K562 (cell line): ENCODE data around the gene RSAD1. TPM values are rescaled to one million over a fixed set of nuclear protein-coding genes. Genes with fewer than 3 reads are reported as not detected.

Experiments used
- ATAC-seq: fragments of 200-7000 bp; cut with Tn5 transposase; 3 replicates; pipeline ENCODE4 v1.9.1; 2020; ENCODE audit warnings: moderate library complexity
- BruUV-seq: library from RNA; stranded (reverse); fragments of 400-500 nt; replicated peaks from 2 replicates; lab custom pipeline; 2021; lab: Mats Ljungman, UMichigan
- CTCF ChIA-PET: fragments of 300-600 bp; formaldehyde crosslinking; extraction: SDS; loops from one replicate; lab custom pipeline; 2021; ENCODE audit warnings: low intra/inter-chr PET ratio; lab: Yijun Ruan, JAX
- POLR2A ChIA-PET: fragments of 300-600, 350-650 bp; sonication (Branson Sonifier 250); formaldehyde crosslinking; extraction: SDS; loops from one replicate; lab custom pipeline; 2021; ENCODE audit warnings: antibody characterized with exemption, inconsistent platforms; lab: Yijun Ruan, JAX
- DNase-seq, 4 experiments: peaks; one replicate each; pipeline versions ENCODE4 v3.0.0 to v3.0.0-alpha.2; 2011 to 2018; ENCODE audit warnings: low spot score in 3 of 4, mixed read lengths in 3 of 4; ENCODE audit errors: extremely low read depth in 1 of 4
- FAIRE-seq: peaks from 2 replicates; lab custom pipeline; 2011; peaks lifted over from hg19 to GRCh38; lab: Jason Lieb, UNC
- H2AFZ ChIP-seq: 2 replicates; pipeline ENCODE4 v1.6.0; 2011; ENCODE audit warnings: low read depth, low read length, control low read depth, inconsistent platforms
- H3K27ac ChIP-seq: fragments of 200-600 bp; 3 replicates; pipeline ENCODE4 v1.8.0; 2011; ENCODE audit warnings: low read depth, mild to moderate bottlenecking, control low read depth, inconsistent platforms, low read length, moderate library complexity, mixed read lengths; ENCODE audit errors: extremely low read depth
- H3K27me3 ChIP-seq, 2 experiments: fragments of 300-600 bp in 1 of 2; 2 replicates in 1 of 2; 3 replicates in 1 of 2; pipeline versions ENCODE4 v1.6.0 to v1.8.0; 2011; ENCODE audit warnings: inconsistent platforms in 2 of 2, low read length in 2 of 2, mild to moderate bottlenecking in 1 of 2, mixed read lengths in 1 of 2, moderate library complexity in 1 of 2; ENCODE audit not compliant: control insufficient read depth in 2 of 2, insufficient read depth in 2 of 2
- H3K36me3 ChIP-seq: fragments of 300-600 bp; 3 replicates; pipeline ENCODE4 v1.8.0; 2011; ENCODE audit warnings: mild to moderate bottlenecking, low read length, inconsistent platforms; ENCODE audit not compliant: control insufficient read depth, insufficient read depth
- H3K4me1 ChIP-seq, 2 experiments: fragments of 200-600 bp in 1 of 2; replicated peaks in 1 of 2; 2 replicates in 1 of 2; 3 replicates in 1 of 2; pipeline versions ENCODE4 v1.5.1 to v1.8.0; 2011; ENCODE audit warnings: inconsistent platforms in 2 of 2, low read length in 2 of 2, mild to moderate bottlenecking in 1 of 2, mixed read lengths in 1 of 2, moderate library complexity in 1 of 2; ENCODE audit not compliant: control insufficient read depth in 2 of 2, insufficient read depth in 2 of 2
- H3K4me2 ChIP-seq: 2 replicates; pipeline ENCODE4 v1.6.1; 2011; ENCODE audit warnings: low read length, control low read depth, inconsistent platforms, mixed read lengths; ENCODE audit not compliant: insufficient read depth
- H3K4me3 ChIP-seq: fragments of 200-600 bp; sonication (generic), shearing (Covaris generic); 2 replicates; pipeline ENCODE4 v1.5.1; 2016; ENCODE audit warnings: control low read depth, inconsistent platforms
- H3K79me2 ChIP-seq: fragments of 200-600 bp; 3 replicates; pipeline ENCODE4 v1.8.0; 2011; ENCODE audit warnings: low read length, inconsistent platforms; ENCODE audit not compliant: control insufficient read depth, insufficient read depth
- H3K9ac ChIP-seq, 2 experiments: 2 replicates each; pipeline versions ENCODE4 v1.6.0 to v1.6.1; 2011; ENCODE audit warnings: low read depth in 2 of 2, low read length in 2 of 2, control low read depth in 1 of 2, inconsistent platforms in 1 of 2, mild to moderate bottlenecking in 1 of 2, mixed read lengths in 1 of 2; ENCODE audit not compliant: insufficient read depth in 1 of 2
- H3K9me1 ChIP-seq: one replicate; pipeline ENCODE4 v1.6.0; 2011; ENCODE audit warnings: inconsistent platforms, mild to moderate bottlenecking, low read length, moderate library complexity; ENCODE audit not compliant: control insufficient read depth, insufficient read depth
- H3K9me3 ChIP-seq: replicated peaks from 2 replicates; pipeline ENCODE4 v1.5.1; 2011; ENCODE audit warnings: low read depth, low read length, inconsistent platforms; ENCODE audit not compliant: control insufficient read depth, insufficient read depth
- H4K20me1 ChIP-seq: replicated peaks from 2 replicates; pipeline ENCODE4 v1.6.1; 2011; ENCODE audit warnings: low read length, inconsistent platforms, mixed read lengths; ENCODE audit not compliant: control insufficient read depth, insufficient read depth
- ADNP ChIP-seq: fragments of 200-800 bp; sonication (Bioruptor generic); IDR thresholded peaks from 2 replicates; pipeline ENCODE4 v1.6.1; 2016; ENCODE audit warnings: missing genetic modification characterization, missing compliant biosample characterization
- ATF6 ChIP-seq: sonication (generic); formaldehyde crosslinking; IDR thresholded peaks from 2 replicates; pipeline ENCODE4 v1.4.0; 2020; ENCODE audit warnings: mild to moderate bottlenecking, missing genetic modification reagents
- ID3 ChIP-seq, 2 experiments: fragments of 250-450 bp in 1 of 2; fragments of 450-650 bp in 1 of 2; sonication (Bioruptor Pico) in 1 of 2; IDR thresholded peaks; 2 replicates each; pipeline versions ENCODE4 v1.6.1 to v1.8.0; 2016 to 2021; ENCODE audit warnings: mild to moderate bottlenecking in 2 of 2, moderate library complexity in 2 of 2, missing compliant biosample characterization in 1 of 2, missing genetic modification characterization in 1 of 2
- TAF9B ChIP-seq: fragments of 450-650 bp; IDR thresholded peaks from 2 replicates; pipeline ENCODE4 v1.6.1; 2018; ENCODE audit warnings: mild to moderate bottlenecking; ENCODE audit not compliant: partially characterized antibody
- U2AF1 ChIP-seq: fragments of 200-400 bp; formaldehyde crosslinking; optimal IDR thresholded peaks from 2 replicates; pipeline ENCODE3; 2017; ENCODE audit warnings: mild to moderate bottlenecking, low read depth, low read length, moderate library complexity
- ZBTB12 ChIP-seq: fragments of 250-450 bp; sonication (Bioruptor Pico); IDR thresholded peaks from 2 replicates; pipeline ENCODE4 v1.4.0; 2020
- ZEB2 ChIP-seq: fragments of 450-650 bp; IDR thresholded peaks from 2 replicates; pipeline ENCODE4 v1.6.1; 2016
- ZMIZ1 ChIP-seq, 2 experiments: fragments of 150-350 bp in 1 of 2; IDR thresholded peaks; 2 replicates each; pipeline ENCODE4 v1.6.1; 2012 to 2016; ENCODE audit warnings: low read depth in 2 of 2, low read length in 2 of 2, mild to moderate bottlenecking in 1 of 2, moderate library complexity in 1 of 2
- ZNF324 ChIP-seq: fragments of 250-450 bp; sonication (Bioruptor Pico); IDR thresholded peaks from 2 replicates; pipeline ENCODE4 v1.4.0; 2020; ENCODE audit warnings: mild to moderate bottlenecking
- WGBS: fragments of 100-300 bp; shearing (Covaris generic); methylation state at CpG from one replicate; pipeline ENCODE4 v1.1.6; 2016; ENCODE audit warnings: low coverage, mixed read lengths; ENCODE audit not compliant: insufficient coverage; ENCODE audit errors: missing lambda C conversion rate; 5-methylcytosine and 5-hydroxymethylcytosine counted together
- in situ Hi-C: fragments of 300-500 bp; cut with MboI; formaldehyde crosslinking; loops from 4 replicates; pipeline ENCODE4 v1.15.0; 2018; ENCODE audit warnings: inconsistent platforms, mixed read lengths
- intact Hi-C: fragments of 100-400 bp; cut with micrococcal nuclease; formaldehyde crosslinking; loops from 2 replicates; pipeline ENCODE4 v1.14.2; 2022
- polyA plus RNA-seq, 8 experiments: library from polyadenylated mRNA; depleted of rRNA in 4 of 8; stranded (reverse) in 5 of 8; unstranded in 3 of 8; fragments of >200 nt; fragmentation: Nextera tagmentation in 2 of 8; fragmentation: Illumina TruSeq in 1 of 8; extraction: Ambion mirVana in 2 of 8; extraction: Trizol in 1 of 8; gene quantifications; 2 replicates each; pipeline versions ENCODE4 v1.2.1 to v1.2.3, GENCODE V29; 2011 to 2014; ENCODE audit warnings: inconsistent platforms in 1 of 8, missing spikeins in 1 of 8
- total RNA-seq, 7 experiments: library from RNA; depleted of rRNA in 6 of 7; stranded (reverse); fragments of >200 nt in 6 of 7; fragmentation: Illumina TruSeq in 2 of 7; extraction: Trizol in 2 of 7; gene quantifications; 2 replicates each; pipeline versions ENCODE4 v1.2.1 to v1.2.3, GENCODE V29; 2011 to 2021; ENCODE audit warnings: low replicate concordance in 1 of 7

The RSAD1 gene
- total and polyA plus RNA-seq, 9 of the 15 experiments (the other 6 are each of a cell fraction or from before 2014, with no cell fraction given): 4.5 to 42.5 (median 26.8) TPM

- DNase-seq (no peak), ATAC-seq (no peak), FAIRE-seq (no peak)
- H4K20me1 ChIP-seq: peaks cover 11% of the 10 kb centered on the region; the same call in 1 of the 2 replicates
- no TSS peak for BruUV-seq
- H2AFZ ChIP-seq: no peak overlapping the region
- peaks cover 0 to 6% of the 10 kb centered on the region in 2 experiments; a peak in 2 of 5 replicates for H3K4me1 ChIP-seq
- H3K4me3 ChIP-seq: no peak overlapping the region
- POLR2A ChIA-PET: interaction anchor here (0.7 to 1.3 kb wide), 2 partner anchors 27 to 99 kb away, joined by 3 to 5 read pairs; no protein-coding TSS in a partner anchor
- no peaks in the 10 kb centered on the region for H3K79me2 ChIP-seq
- no peaks in the 10 kb centered on the region for H3K9me3 ChIP-seq
- intact Hi-C loops (no loop called here), in situ Hi-C loops (no loop called here)
- WGBS: 31% methylated on average over 8 of the region's 9 CpGs
- H3K4me2 ChIP-seq: no peak overlapping the region
- no peak overlapping the region for H3K9ac ChIP-seq
- no peaks in the 10 kb centered on the region for H3K36me3 ChIP-seq
- CTCF ChIA-PET: no interaction called here
- no peaks in the 10 kb centered on the region for H3K9me1 ChIP-seq
- H3K27ac ChIP-seq: no peak overlapping the region
- peaks cover 2 to 61% of the 10 kb centered on the region in 2 experiments; a peak in 4 of 5 replicates for H3K27me3 ChIP-seq
- TF ChIP-seq ZEB2: no peak
- TF ChIP-seq ATF6: no peak
- no peak for TF ChIP-seq ID3 (CRISPR knock-in tag; IDR thresholded peaks at IDR 0.05)
- TF ChIP-seq ID3 (tag; IDR thresholded peaks at IDR 0.05): no peak
- TF ChIP-seq TAF9B: no peak
- no peak for TF ChIP-seq ZNF324 (CRISPR knock-in tag)
- no peak for TF ChIP-seq ADNP (tag)
- TF ChIP-seq U2AF1: no peak
- no peak for TF ChIP-seq ZMIZ1 (IDR thresholded peaks at IDR 0.05; ENCODE audit: low read depth in 2 of 2, low read length in 2 of 2)
- no peak for TF ChIP-seq ZBTB12 (CRISPR knock-in tag)
Measured at GRCh38 chr17:50460831-50461526, 17.7 kb upstream of the RSAD1 start.
